Spleen (tissue), 7 donors: ENCODE results near the gene NDUFB7.

ENCODE experiments used
- CTCF ChIP-seq, 11 experiments: fragments of 200-600 bp in 7 of 11; fragments of 450-650 bp in 4 of 11; sonication (generic) in 4 of 11; IDR thresholded peaks in 8 of 11; conservative IDR thresholded peaks in 3 of 11; 1 replicate in 7 of 11; 2 replicates in 4 of 11; pipeline versions ENCODE4 v1.4.0 to v1.8.0; 2016 to 2021; ENCODE audit warnings: antibody characterized with exemption in 11 of 11, inconsistent platforms in 4 of 11, mild to moderate bottlenecking in 1 of 11
- POLR2A ChIP-seq, 3 donors: fragments of 450-650 bp; IDR thresholded peaks; one replicate each; pipeline ENCODE4 v1.5.1; 2017; ENCODE audit warnings: antibody characterized with exemption in 3 of 3, mild to moderate bottlenecking in 1 of 3
- POLR2AphosphoS5 ChIP-seq, 3 donors: sonication (generic); formaldehyde crosslinking; IDR thresholded peaks; one replicate each; pipeline ENCODE4 v1.5.1; 2017; ENCODE audit warnings: antibody characterized with exemption in 3 of 3
- donor health status: DM: no; HTN: no; CAD: no; lungs with moderate emphysema.
- donor health status: DM: no; HTN: no; CAD: no.
- donor health status: DM: no; HTN: no; CAD: no.

- no peak for TF ChIP-seq POLR2A (IDR thresholded peaks at IDR 0.05)
- no peak for TF ChIP-seq CTCF (IDR thresholded peaks at IDR 0.05 in 8 of 11, conservative IDR thresholded peaks at IDR 0.05 in 3 of 11)
- no peak for TF ChIP-seq POLR2AphosphoS5 (IDR thresholded peaks at IDR 0.05)
Measured at GRCh38 chr19:14530506-14530905, 41.4 kb downstream of the NDUFB7 start.
